ENCODE data around the gene SBSN.
"Not testable (repeated sequence)": the region's sequence is repeated elsewhere in the genome, so short reads cannot be mapped to it uniquely, and the experiment has no call there.

SBSN gene

GRCh38 chr19:35495107-35496064 is 32.7 kb downstream of the SBSN start:
- TF ChIP-seq POLR2A (IDR thresholded peaks at IDR 0.05; ENCODE audit: low read depth, low read length), result no peak
- DNase-seq (ENCODE audit: insufficient read length, low spot score) (peak; percentile 93), FAIRE-seq (no peak)

- TF ChIP-seq POLR2A (IDR thresholded peaks at IDR 0.05; ENCODE audit: low read depth, low read length), result no peak
- FAIRE-seq (no peak), DNase-seq (ENCODE audit: insufficient read length, low spot score) (no peak)
Observed at GRCh38 chr19:35493971-35494370, 34.1 kb downstream of the SBSN start.

- TF ChIP-seq POLR2A (IDR thresholded peaks at IDR 0.05; ENCODE audit: low read depth, low read length), result no peak
- DNase-seq (ENCODE audit: insufficient read length, low spot score), result no peak
- FAIRE-seq, result no peak
Observed at GRCh38 chr19:35491836-35492360, 36.2 kb downstream of the SBSN start.

- no peak for TF ChIP-seq POLR2A (IDR thresholded peaks at IDR 0.05; ENCODE audit: low read depth, low read length)
- DNase-seq (ENCODE audit: insufficient read length, low spot score), result no peak
- FAIRE-seq, result no peak
Observed at GRCh38 chr19:35490364-35490763, 37.7 kb downstream of the SBSN start, which contains the start of gene KRTDAP. Gene KRTDAP (minus strand): TSS chr19:35490464. CDS start chr19:35490442, 22 bp downstream.

GRCh38 chr19:35488677-35489076 is 39.4 kb downstream of the SBSN start:
- DNase-seq (ENCODE audit: insufficient read length, low spot score) (no peak), FAIRE-seq (no peak)
- no peak for TF ChIP-seq POLR2A (IDR thresholded peaks at IDR 0.05; ENCODE audit: low read depth, low read length)

GRCh38 chr19:35487656-35488182 is 40.4 kb downstream of the SBSN start:
- DNase-seq (ENCODE audit: insufficient read length, low spot score) (no peak), FAIRE-seq (no peak)
- no peak for TF ChIP-seq POLR2A (IDR thresholded peaks at IDR 0.05; ENCODE audit: low read depth, low read length)

- FAIRE-seq (no peak), DNase-seq (ENCODE audit: insufficient read length, low spot score) (no peak)
- no peak for TF ChIP-seq POLR2A (IDR thresholded peaks at IDR 0.05; ENCODE audit: low read depth, low read length)
Observed at GRCh38 chr19:35486268-35486708, 41.8 kb downstream of the SBSN start.

GRCh38 chr19:35484252-35485036 is 43.7 kb downstream of the SBSN start:
- TF ChIP-seq POLR2A (IDR thresholded peaks at IDR 0.05; ENCODE audit: low read depth, low read length), result no peak
- FAIRE-seq (no peak), DNase-seq (ENCODE audit: insufficient read length, low spot score) (no peak)

GRCh38 chr19:35483089-35483488 is 45.0 kb downstream of the SBSN start:
- DNase-seq (ENCODE audit: insufficient read length, low spot score), result no peak
- TF ChIP-seq POLR2A (IDR thresholded peaks at IDR 0.05; ENCODE audit: low read depth, low read length), result no peak
- FAIRE-seq, result no peak

GRCh38 chr19:35478794-35479677 is 49.1 kb downstream of the SBSN start:
- no peak for TF ChIP-seq POLR2A (IDR thresholded peaks at IDR 0.05; ENCODE audit: low read depth, low read length)
- no peak for DNase-seq (ENCODE audit: insufficient read length, low spot score)
- FAIRE-seq, result no peak

- no peak for DNase-seq (ENCODE audit: insufficient read length, low spot score)
- no peak for TF ChIP-seq POLR2A (IDR thresholded peaks at IDR 0.05; ENCODE audit: low read depth, low read length)
- no peak for FAIRE-seq
Observed at GRCh38 chr19:35476149-35476548, 52.0 kb downstream of the SBSN start.

GRCh38 chr19:35474594-35474993 is 53.5 kb downstream of the SBSN start:
- DNase-seq (ENCODE audit: insufficient read length, low spot score); FAIRE-seq: not testable (repeated sequence)

- TF ChIP-seq POLR2A (IDR thresholded peaks at IDR 0.05; ENCODE audit: low read depth, low read length), result no peak
- no peak for DNase-seq (ENCODE audit: insufficient read length, low spot score)
- no peak for FAIRE-seq
Observed at GRCh38 chr19:35474104-35474503, 54.0 kb downstream of the SBSN start.
